HG02885 (cell line): Measurements from ENCODE around the gene VAT1.
"Not testable (repeated sequence)": the region's sequence is repeated elsewhere in the genome, so short reads cannot be mapped to it uniquely, and the experiment has no call there.

ENCODE experiments used
- ATAC-seq: cut with Tn5 transposase; IDR thresholded peaks from one replicate; pipeline ENCODE4 v1.9.1; 2021; ENCODE audit warnings: mild to moderate bottlenecking; ENCODE audit not compliant: unreplicated experiment, poor library complexity

VAT1 gene

GRCh38 chr17:43011728-43012472 lies 10.3 kb downstream of the VAT1 start:
- ATAC-seq = no peak

- ATAC-seq = no peak
Observed at GRCh38 chr17:43010667-43011308, 11.4 kb downstream of the VAT1 start.

- ATAC-seq = peak; percentile 82
Observed at GRCh38 chr17:43006639-43007551, 15.3 kb downstream of the VAT1 start, which contains the start of gene IFI35. TSS of gene IFI35 (plus strand) at chr17:43006784. CDS start at chr17:43006948, 164 bp downstream.

- ATAC-seq = no peak
Observed at GRCh38 chr17:43003542-43004172, 18.5 kb downstream of the VAT1 start.

DNA sequence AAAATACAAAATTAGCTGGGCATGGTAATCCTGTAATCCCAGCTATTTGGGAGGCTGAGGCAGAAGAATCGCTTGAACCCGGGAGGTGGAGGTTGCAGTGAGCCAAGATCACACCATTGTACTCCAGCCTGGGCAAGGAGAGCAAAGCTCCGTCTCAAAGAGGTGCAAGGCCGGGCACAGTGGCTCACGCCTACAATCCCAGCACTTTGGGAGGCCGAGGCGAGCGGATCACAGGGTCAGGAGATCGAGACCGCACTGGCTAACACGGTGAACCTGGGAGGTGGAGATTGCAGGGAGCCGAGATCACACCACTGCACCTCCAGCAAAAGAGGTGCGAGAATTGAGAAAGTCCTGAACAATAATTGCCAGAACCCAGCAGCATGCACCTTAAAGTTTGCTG lies 21.3 kb downstream of the VAT1 start:
- ATAC-seq = not testable (repeated sequence)

GRCh38 chr17:42999003-42999525 lies 23.1 kb downstream of the VAT1 start:
- no peak for ATAC-seq

DNA sequence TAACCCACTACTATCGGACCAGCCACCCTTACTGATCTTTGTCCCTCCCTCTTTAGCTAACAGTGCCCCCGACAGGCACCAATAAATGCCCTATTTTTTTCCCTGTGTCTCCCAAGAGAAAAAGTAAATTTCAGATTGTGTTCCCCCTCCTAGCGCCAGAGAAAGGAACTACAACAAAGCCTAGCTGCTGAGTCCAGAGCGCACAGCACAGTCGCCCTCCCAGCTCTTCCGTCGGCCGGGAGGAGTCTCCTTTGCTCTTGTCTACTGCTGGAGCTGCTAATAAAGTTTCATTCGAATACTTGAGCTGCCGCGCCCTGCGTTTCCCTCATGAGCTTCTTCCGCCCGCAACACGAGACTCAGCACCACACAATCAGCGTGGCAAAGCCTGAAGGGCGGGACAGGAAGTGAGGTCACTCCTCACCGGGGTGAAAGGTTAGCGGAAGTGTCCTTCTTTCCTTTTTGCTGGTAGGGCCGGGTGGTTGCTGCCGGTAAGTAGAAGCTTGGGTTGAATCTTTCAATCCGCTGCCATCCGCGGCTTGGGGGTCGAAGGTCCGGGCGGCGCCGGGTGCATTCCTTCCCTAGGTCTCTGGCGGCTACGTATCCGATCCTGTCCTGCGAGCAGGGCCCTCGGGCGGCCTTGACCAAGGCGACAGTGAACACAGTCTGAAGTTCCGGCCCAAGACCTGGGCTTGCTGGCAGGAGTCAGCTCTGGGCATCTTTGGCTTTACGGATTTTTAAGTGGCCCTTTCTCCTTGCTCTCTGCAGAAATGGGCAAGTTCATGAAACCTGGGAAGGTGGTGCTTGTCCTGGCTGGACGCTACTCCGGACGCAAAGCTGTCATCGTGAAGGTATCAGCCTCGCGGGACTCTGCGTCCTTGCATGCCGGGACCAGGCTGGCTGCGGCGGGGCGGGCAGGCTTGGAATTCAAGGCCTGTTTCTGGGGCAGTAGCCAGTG lies 23.9 kb downstream of the VAT1 start, which contains the start of gene RPL27:
Gene RPL27 (plus strand): TSS at position 436 of the 955 bp plus-strand sequence. CDS start 332 bp downstream, at position 768.
- peak; percentile 95 for ATAC-seq

- ATAC-seq = no peak
Observed at GRCh38 chr17:42997390-42997983, 24.7 kb downstream of the VAT1 start.

DNA sequence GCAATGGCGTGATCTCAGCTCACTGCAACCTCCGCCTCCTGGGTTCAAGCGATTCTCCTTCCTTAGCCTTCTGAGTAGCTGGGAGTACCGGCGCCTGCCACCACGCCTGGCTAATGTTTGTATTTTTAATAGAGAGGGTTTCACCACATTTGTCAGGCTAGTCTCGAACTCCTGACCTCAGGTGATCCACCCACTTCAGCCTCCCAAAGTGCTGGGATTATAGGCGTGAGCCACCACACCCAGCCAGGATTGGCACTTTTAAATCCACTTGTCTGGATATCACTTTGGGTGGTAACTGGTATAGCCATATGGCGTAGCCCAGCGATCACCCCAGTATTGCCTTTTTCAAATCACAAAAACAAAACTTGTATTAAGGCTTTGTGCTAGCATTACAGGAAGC lies 28.3 kb downstream of the VAT1 start:
- ATAC-seq = not testable (repeated sequence)

- ATAC-seq = no peak
Observed at GRCh38 chr17:42992872-42993271, 29.3 kb downstream of the VAT1 start.

- ATAC-seq = no peak
Observed at GRCh38 chr17:42991471-42991870, 30.7 kb downstream of the VAT1 start.

DNA sequence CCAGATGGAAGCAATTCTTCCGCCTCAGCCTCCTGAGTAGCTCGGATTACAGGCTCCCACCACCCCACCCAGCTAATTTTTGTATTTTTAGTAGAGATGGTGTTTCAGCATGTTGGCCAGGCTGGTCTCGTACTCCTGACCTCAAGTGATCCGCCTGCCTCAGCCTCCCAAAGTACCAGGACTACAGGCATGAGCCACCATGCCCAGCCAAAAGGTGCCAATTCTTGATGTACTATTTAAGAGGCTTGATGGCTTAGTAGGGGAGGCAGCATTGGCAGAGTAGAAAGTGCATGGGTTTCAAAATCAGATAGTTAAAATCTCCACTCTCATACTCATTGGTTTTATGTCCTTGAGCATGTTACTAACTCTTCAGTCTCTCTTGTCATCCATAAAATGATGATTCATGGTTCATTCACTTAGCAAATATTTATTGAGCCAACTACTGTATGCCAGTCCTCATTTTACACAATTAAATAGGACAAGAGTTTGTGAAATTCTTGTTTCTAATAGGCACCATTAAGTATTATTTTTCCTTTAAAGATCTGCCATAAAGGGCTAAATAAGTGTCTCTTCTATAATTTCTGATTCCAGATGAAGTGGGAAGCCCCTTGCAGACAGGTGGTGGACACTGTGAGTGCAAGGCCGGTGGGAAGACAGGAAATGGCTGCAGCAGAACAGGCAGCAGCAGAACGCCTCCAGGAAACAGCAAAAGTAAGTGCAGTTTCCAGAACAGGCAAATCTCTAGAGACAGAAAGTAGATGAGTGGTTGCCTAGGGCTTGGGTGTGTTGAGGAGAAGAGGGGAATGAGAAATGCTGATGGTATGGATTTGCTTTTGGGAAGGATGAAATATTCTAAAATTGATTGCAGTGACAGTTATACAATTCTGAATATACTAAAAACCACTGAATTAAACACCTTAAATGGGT lies 32.2 kb downstream of the VAT1 start:
- ATAC-seq = no peak

- ATAC-seq = no peak
Observed at GRCh38 chr17:42989141-42989540, 33.0 kb downstream of the VAT1 start.

DNA sequence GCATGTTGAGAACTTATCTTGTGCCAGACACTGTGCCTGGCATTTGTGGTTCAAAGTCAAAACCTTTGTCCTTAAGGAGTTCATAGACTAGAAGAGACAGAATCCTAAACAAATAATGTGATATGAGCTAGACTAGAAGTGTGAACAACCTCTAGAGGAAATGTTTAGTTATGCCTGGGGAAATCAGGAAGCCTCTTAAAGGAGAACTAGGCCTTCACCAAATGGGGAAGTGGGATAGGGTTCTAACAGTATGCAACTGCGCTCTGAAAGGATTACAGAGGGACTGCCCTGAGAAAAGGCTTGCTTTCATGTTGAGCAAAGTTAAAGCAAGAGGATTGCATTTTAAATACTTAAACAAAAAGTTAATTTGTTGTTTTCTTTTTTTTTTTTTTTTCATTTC lies 37.0 kb downstream of the VAT1 start:
- no peak for ATAC-seq

- no peak for ATAC-seq
Observed at GRCh38 chr17:42982266-42982665, 39.9 kb downstream of the VAT1 start.

DNA sequence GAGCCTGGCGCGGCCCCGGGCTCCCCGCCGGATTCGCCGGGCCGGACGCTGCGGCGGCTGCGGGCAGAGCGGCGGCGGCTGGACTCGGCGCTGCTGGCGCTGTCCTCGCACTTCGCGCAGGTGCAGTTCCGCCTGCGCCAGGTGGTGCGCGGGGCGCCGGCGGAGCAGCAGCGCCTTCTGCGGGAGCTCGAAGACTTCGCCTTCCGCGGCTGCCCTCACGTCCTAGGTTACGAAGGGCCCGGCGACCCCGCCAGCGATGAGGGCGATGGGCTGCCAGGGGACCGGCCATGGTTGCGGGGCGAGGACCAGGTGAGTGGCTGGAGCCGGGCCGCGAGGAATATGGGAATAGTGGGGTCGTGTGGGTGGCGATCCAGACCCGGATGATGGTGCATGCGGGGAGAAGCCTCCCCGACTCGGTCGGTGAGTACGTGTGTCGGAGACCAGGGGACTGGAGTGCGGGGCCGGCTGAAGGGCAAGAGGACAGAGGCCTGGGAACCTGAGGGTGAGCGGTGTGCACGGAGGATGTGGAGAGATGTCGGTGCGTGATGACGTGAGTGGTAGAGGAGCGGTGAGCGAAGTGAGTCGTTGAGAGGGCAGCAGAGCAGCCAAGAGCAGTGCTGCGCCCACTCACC lies 41.3 kb downstream of the VAT1 start:
- peak; percentile 49 for ATAC-seq

DNA sequence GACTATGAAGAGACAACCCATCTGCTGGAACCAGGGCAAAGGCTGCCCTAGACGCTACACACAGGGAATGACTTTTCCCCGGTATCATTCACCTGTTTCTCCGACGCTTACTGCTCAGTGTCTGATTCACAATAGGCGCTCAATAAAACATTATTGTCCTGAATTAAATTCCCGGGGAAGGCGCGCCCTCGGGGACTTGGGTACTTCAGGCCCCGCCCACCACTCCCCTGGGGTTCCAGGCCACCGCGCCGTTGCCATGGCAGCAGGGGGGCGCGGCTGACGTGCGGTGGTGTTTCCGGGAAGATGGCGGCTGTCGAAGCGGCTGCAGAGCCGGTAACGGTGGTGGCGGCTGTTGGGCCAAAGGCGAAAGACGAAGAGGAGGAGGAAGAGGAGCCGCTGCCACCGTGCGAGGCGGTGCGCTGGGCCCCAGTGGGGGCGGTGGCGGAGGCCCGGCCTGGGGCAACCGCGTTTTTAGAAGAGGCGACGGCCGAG lies 41.9 kb downstream of the VAT1 start, which contains the start of gene RUNDC1:
Gene RUNDC1 (plus strand): TSS at position 292 of the 492 bp plus-strand sequence. CDS start 12 bp downstream, at position 304.
- ATAC-seq = peak; percentile 80
